GM12864 (cell line): ENCODE results near the gene PLXDC2.

Source experiments
- DNase-seq: peaks from one replicate; pipeline ENCODE4 v3.0.0-alpha.2; 2011; ENCODE audit warnings: low read depth
- H3K4me3 ChIP-seq: 2 replicates; pipeline ENCODE4 v1.5.1; 2011; ENCODE audit warnings: mild to moderate bottlenecking, low read depth, low read length, control low read depth
- TF ChIP-seq, protein P1 (sequence below): IDR thresholded peaks from 2 replicates; pipeline ENCODE4 v1.5.1; 2011; ENCODE audit warnings: low read depth, mild to moderate bottlenecking, moderate library complexity, low read length, control low read depth, inconsistent platforms; ENCODE audit errors: missing control alignments

PLXDC2 gene

DNA sequence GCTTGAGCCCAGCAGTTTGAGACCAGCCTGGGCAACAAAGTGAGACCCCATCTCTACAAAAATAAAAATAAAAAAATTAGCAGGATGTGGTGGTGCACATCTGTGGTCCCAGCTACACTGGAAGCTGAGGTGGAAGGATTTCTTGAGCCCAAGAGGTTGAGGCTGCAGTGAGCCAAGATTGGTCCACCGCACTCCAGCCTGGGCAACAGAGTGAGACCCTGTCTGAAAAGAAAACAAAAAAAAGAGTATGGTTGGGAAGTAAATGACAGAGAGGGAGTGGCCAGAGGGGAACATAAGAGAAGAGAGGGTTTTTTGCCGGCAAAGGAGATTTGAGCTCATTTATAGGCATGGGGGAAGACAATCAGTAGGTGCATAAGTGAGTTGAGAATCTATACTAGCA is 19.7 kb downstream of the PLXDC2 start:
- DNase-seq = no peak
- TF ChIP-seq, protein P1, sequence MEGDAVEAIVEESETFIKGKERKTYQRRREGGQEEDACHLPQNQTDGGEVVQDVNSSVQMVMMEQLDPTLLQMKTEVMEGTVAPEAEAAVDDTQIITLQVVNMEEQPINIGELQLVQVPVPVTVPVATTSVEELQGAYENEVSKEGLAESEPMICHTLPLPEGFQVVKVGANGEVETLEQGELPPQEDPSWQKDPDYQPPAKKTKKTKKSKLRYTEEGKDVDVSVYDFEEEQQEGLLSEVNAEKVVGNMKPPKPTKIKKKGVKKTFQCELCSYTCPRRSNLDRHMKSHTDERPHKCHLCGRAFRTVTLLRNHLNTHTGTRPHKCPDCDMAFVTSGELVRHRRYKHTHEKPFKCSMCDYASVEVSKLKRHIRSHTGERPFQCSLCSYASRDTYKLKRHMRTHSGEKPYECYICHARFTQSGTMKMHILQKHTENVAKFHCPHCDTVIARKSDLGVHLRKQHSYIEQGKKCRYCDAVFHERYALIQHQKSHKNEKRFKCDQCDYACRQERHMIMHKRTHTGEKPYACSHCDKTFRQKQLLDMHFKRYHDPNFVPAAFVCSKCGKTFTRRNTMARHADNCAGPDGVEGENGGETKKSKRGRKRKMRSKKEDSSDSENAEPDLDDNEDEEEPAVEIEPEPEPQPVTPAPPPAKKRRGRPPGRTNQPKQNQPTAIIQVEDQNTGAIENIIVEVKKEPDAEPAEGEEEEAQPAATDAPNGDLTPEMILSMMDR = no peak

DNA sequence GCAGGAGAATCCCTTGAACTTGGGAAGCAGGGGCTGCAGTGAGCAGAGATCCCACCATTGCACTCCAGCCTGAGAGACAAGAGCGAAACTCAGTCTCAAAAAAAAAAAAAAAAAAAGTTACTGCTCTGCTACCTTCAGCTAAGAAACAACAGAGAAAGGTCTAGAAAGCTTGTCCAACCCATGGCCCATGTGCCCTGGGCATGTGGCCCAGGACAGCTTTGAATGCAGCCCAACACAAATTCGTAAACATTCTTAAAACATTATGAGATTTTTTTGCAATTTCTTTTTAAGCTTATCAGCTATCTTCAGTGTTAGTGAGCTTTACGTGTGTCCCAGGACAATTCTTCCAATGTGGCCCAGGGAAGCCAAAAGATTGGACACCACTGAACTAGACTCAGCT is 22.9 kb downstream of the PLXDC2 start:
- TF ChIP-seq, protein P1 = no peak
- no peak overlapping the region for H3K4me3 ChIP-seq
- DNase-seq = no peak

More for the DNA sequence above, 19.7 kb downstream of the PLXDC2 start:
- no peak overlapping the region for H3K4me3 ChIP-seq

DNA sequence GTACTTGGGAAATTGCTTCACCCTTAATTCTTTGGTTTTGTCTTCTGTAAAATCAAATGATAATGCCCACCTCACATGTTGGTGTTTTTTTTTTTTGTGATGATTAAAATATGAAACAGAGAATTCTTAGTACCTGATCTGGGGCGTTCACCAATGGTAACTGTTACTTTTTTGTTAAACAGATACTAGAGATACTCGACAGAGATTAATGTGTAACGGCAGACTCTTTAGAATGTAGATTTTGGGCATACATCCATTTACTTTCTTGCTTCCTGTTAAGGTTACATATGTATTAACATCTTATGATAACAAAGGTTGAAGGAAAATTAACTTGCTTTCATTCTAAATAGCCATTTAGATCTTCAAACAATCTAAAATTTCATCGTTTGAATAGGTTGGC is 23.3 kb downstream of the PLXDC2 start:
- DNase-seq = no peak
- TF ChIP-seq, protein P1 = no peak
- H3K4me3 ChIP-seq = no peak overlapping the region

DNA sequence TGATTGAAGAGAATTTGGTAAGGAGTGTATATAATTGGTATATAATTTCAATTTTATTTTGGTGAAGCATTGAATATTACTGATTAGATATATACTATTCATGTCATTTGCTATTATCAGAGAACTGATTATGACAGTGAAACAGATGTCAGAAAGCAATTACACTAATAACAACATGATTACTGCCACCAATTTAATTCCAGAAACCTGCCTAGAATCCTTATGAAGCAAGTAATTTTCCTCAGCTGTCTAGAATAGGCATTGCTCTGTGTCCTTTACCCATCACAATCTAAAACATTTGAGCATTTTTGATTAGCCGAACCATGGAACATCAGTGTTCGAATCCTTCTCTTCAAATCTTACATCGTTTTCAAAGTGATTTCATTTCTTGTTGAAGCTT is 24.5 kb downstream of the PLXDC2 start:
- TF ChIP-seq, protein P1 = no peak
- DNase-seq = no peak
- no peak overlapping the region for H3K4me3 ChIP-seq

DNA sequence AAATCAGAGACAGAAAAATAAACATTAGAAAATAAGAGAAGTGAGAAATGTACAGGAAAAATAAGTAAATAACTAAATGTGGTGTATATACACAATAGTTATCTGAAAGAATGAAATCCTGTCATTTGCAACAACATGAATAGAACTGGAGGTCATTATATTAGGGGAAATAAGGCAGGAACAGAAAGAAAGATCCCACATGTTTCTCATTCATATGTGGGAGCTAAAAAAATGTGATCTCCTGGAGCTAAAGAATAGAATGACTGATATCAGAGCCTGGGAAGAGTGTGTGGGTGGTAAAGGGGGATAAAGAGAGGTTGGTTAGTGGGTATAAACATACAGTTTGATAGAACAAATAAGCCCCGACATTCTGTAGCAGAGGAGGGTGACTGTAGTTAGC is 27.3 kb downstream of the PLXDC2 start:
- TF ChIP-seq, protein P1 = no peak
- DNase-seq = no peak
- no peak overlapping the region for H3K4me3 ChIP-seq

DNA sequence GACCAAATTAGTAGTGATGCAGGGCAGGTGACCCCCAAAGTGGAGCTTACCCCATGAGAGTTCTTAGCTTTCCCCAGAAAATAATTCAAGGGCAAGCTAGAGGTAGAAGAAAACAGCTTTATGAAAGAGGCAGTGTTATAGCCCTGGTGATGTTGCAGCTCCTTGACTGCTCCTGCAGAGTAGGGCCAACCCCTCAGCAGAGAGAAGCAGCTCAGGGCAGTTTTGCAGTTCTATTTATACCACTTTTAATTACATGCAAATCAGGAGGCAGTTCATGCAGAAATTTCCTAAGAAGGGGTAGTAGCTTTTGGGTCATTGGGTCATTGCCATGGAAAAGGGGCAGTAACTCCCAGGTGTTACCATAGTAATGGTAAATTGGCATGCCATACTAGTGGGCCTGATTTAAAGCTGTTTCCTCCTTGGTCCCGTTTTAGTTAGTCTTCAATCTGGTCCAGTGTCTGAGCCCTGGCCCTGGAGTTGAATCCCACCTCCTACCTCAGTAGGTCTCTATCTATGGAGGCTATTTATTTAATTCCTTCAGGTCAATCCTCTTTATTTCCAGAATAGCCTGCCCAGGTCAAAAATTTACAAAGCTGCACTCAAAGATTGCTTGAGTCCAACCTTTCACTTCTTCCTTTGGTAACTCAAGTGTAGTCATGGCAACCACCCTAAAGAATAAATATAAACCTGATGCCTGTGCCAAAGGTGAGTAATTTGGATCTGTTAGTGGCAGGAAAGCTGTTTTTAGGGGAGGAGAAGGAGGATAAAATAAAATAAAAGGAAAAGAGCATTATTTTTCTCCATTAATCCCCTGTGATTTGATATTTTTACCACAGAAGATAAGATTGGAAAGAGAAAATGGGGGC is 29.5 kb downstream of the PLXDC2 start:
- DNase-seq = no peak
- TF ChIP-seq, protein P1 = no peak
- H3K4me3 ChIP-seq = no peak overlapping the region

DNA sequence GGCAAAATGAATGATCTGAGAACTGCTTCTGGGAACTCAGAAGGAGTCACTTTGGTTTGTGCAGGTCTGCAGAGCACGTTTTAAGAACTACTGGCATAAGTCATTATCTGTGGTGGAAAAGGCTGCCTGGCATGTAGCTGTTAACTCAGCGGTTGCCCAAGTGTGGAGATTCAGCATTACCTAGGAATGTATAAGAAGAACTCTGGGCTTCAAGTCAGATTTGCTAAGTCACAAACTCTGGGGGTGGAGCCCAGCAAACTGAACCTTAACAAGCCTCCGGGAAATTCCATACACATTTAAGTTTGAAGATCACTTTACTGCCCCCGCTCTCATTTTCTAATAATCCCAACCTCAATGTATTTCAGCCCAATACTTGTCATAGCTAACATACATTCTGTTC is 31.1 kb downstream of the PLXDC2 start:
- TF ChIP-seq, protein P1 = no peak
- H3K4me3 ChIP-seq = no peak overlapping the region
- DNase-seq = no peak
